ENCODE results near the gene RASSF5. TPM values are rescaled to one million over a fixed set of nuclear protein-coding genes. Genes with fewer than 3 reads are reported as not detected.
A peak's percentile ranks its signal among the peaks of the same experiment; 100 is the strongest.

The RASSF5 gene
- total and polyA plus RNA-seq, 8 donors: 6.7 to 22.3 (median 12.5) TPM

DNA sequence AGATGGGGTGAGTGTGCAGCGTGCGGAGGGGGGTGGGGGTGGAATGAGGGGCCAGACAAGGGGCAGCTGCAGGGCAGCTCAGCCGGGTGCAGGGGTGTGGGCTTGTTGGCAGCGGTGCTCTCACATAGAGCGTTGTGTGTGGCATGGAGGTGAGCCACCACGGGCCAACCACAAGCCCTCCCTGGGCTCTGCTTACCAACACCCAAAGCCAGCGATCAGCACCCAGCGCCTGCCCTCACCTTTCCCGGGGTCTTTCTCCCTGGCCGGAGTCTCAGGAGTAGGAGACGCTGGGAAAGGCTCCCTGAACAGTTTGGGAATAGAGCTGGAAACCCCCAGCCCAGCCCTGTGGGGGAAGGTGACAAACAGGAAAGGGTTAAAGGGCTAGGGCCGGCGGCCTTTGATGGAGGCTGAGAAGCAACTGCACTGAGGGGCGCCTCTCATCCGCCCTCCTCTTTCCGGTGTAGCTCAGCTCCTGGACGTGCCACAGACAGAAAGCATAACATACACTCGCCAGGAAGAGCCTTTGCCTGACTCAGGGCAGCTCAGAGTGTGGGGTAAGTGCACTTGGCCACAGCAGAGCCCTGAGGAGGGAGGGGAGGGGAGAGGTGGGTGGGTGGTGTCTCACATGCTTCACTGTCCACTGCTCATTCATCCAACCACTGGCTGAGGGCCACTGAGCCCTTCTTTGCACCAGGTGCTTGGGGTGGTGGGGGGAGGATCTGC is 36.5 kb upstream of the RASSF5 start:
- H3K36me3 ChIP-seq: no peaks in the 10 kb centered on the region
- peaks cover 0 to 17% (median 4%) of the 10 kb centered on the region in 3 donors for H3K4me1 ChIP-seq
- no peaks in the 10 kb centered on the region for H3K9me3 ChIP-seq
- ATAC-seq (peak; percentile 57 to 72 (median 62)), DNase-seq (no peak), FAIRE-seq (no peak)
- TF ChIP-seq, protein P1, sequence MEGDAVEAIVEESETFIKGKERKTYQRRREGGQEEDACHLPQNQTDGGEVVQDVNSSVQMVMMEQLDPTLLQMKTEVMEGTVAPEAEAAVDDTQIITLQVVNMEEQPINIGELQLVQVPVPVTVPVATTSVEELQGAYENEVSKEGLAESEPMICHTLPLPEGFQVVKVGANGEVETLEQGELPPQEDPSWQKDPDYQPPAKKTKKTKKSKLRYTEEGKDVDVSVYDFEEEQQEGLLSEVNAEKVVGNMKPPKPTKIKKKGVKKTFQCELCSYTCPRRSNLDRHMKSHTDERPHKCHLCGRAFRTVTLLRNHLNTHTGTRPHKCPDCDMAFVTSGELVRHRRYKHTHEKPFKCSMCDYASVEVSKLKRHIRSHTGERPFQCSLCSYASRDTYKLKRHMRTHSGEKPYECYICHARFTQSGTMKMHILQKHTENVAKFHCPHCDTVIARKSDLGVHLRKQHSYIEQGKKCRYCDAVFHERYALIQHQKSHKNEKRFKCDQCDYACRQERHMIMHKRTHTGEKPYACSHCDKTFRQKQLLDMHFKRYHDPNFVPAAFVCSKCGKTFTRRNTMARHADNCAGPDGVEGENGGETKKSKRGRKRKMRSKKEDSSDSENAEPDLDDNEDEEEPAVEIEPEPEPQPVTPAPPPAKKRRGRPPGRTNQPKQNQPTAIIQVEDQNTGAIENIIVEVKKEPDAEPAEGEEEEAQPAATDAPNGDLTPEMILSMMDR (IDR thresholded peaks at IDR 0.05): no peak
- H3K4me3 ChIP-seq: peak overlapping the region; percentile 13 to 66 (median 50)
- no peaks in the 10 kb centered on the region for H3K27me3 ChIP-seq
- H3K27ac ChIP-seq: peak overlapping the region in 2 of 4 donors; percentile 15 to 52
- intact Hi-C loops (cut with DNase I): no loop called here
- 1% methylated on average over 17 to 18 of the region's 18 CpGs for WGBS, 2 donors

GRCh38 chr1:206471415-206471801 is 35.9 kb upstream of the RASSF5 start:
- intact Hi-C loops (cut with DNase I): no loop called here
- no peak for FAIRE-seq
- H3K4me3 ChIP-seq: peak overlapping the region in 2 of 4 donors; percentile 61 to 66

GRCh38 chr1:206472024-206472423 is 35.3 kb upstream of the RASSF5 start:
- Histone ChIP-seq H3K27me3 (no peaks in the 10 kb centered on the region), H3K4me3 (no peak overlapping the region), H3K4me1 (peaks cover 0 to 17% (median 4%) of the 10 kb centered on the region in 3 donors), H3K9me3 (no peaks in the 10 kb centered on the region), H3K27ac (no peak overlapping the region), H3K36me3 (no peaks in the 10 kb centered on the region)
- 94 to 95% methylated on average over 2 of the region's 2 CpGs for WGBS, 2 donors
- TF ChIP-seq, protein P1 (IDR thresholded peaks at IDR 0.05): no peak
- DNase-seq (no peak), FAIRE-seq (no peak), ATAC-seq (no peak)
- intact Hi-C loops (cut with DNase I): no loop called here

More at GRCh38 chr1:206471415-206471801, 35.9 kb upstream of the RASSF5 start:
- ATAC-seq (no peak), DNase-seq (no peak)
- no peaks in the 10 kb centered on the region for H3K27me3 ChIP-seq
- 71 to 76% methylated on average over 7 of the region's 7 CpGs for WGBS, 2 donors
- no peak overlapping the region for H3K27ac ChIP-seq
- TF ChIP-seq, protein P1 (IDR thresholded peaks at IDR 0.05): no peak
- H3K9me3 ChIP-seq: no peaks in the 10 kb centered on the region
- H3K36me3 ChIP-seq: no peaks in the 10 kb centered on the region
- H3K4me1 ChIP-seq: peaks cover 0 to 17% (median 4%) of the 10 kb centered on the region in 3 donors

DNA sequence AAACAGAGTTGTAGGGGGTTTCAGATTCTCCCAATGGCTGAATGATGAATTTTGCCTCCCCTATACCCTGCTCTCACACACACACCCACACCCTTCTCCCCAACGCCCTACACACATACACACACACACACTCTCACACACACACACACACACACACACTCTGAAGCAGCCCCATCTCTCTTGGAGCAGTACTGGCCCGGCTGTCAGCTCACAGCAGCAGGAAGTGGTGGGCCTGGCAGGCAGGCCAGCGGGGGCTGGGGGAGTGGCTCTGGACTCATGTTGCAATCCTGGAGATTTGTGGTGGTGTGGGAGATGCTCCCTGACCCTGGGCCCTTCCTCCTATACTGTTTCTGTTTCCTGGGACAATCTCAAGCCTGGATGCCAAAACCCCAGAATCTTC is 34.9 kb upstream of the RASSF5 start:
- TF ChIP-seq, protein P1 (IDR thresholded peaks at IDR 0.05): no peak
- Histone ChIP-seq H3K27ac (no peak overlapping the region), H3K36me3 (no peaks in the 10 kb centered on the region), H3K4me3 (no peak overlapping the region), H3K4me1 (peaks cover 0 to 17% (median 4%) of the 10 kb centered on the region in 3 donors), H3K9me3 (no peaks in the 10 kb centered on the region), H3K27me3 (no peaks in the 10 kb centered on the region)
- 60 to 77% methylated on average over 3 of the region's 3 CpGs for WGBS, 2 donors
- intact Hi-C loops (cut with DNase I): no loop called here
- DNase-seq: no peak
- no peak for FAIRE-seq
- ATAC-seq: peak in 2 of 4 donors; percentile 5 to 9

- no peak overlapping the region for H3K27ac ChIP-seq
- no peaks in the 10 kb centered on the region for H3K9me3 ChIP-seq
- FAIRE-seq (no peak), ATAC-seq (no peak), DNase-seq (no peak)
- intact Hi-C loops (cut with DNase I): no loop called here
- 57 to 65% methylated on average over 5 of the region's 5 CpGs for WGBS, 2 donors
- H3K27me3 ChIP-seq: no peaks in the 10 kb centered on the region
- H3K36me3 ChIP-seq: no peaks in the 10 kb centered on the region
- H3K4me1 ChIP-seq: peaks cover 0 to 17% (median 4%) of the 10 kb centered on the region in 3 donors
- TF ChIP-seq, protein P1 (IDR thresholded peaks at IDR 0.05): no peak
- no peak overlapping the region for H3K4me3 ChIP-seq
Observed at GRCh38 chr1:206472886-206473285, 34.4 kb upstream of the RASSF5 start.
